GM12878 (cell line): Measurements from ENCODE around the gene BLCAP. TPM values are rescaled to one million over a fixed set of nuclear protein-coding genes. Genes with fewer than 3 reads are reported as not detected.

Experiments
- ATAC-seq: fragments of 200-7000 bp; cut with Tn5 transposase; 3 replicates; pipeline ENCODE4 v1.9.1; 2020; ENCODE audit warnings: mild to moderate bottlenecking, moderate library complexity
- BruUV-seq: library from RNA; stranded (reverse); fragments of 400-500 nt; replicated peaks from 2 replicates; lab custom pipeline; 2021; lab: Mats Ljungman, UMichigan
- CTCF ChIA-PET: fragments of 300-600 bp; sonication (Branson Sonifier 250); formaldehyde crosslinking; extraction: SDS; loops from one replicate; lab custom pipeline; 2021; ENCODE audit warnings: inconsistent platforms; lab: Yijun Ruan, JAX
- POLR2A ChIA-PET: fragments of 350-600 bp; formaldehyde crosslinking; extraction: SDS; loops from one replicate; lab custom pipeline; 2021; ENCODE audit warnings: inconsistent platforms; lab: Charles Lee
- RAD21 ChIA-PET: fragments of 300-600 bp; sonication (Branson Sonifier 250); formaldehyde crosslinking; loops from one replicate; lab custom pipeline; 2023; ENCODE audit warnings: antibody characterized with exemption; ENCODE audit not compliant: unreplicated experiment; lab: Charles Lee
- SMC1A ChIA-PET: fragments of 300-600 bp; sonication (Branson Sonifier 250); formaldehyde crosslinking; loops from one replicate; lab custom pipeline; 2023; ENCODE audit not compliant: unreplicated experiment, uncharacterized antibody; lab: Charles Lee
- DNase-seq: peaks from one replicate; pipeline ENCODE4 v3.0.0-alpha.2; 2011; ENCODE audit warnings: low read depth, low spot score
- FAIRE-seq: peaks from 3 replicates; lab custom pipeline; 2011; peaks lifted over from hg19 to GRCh38; lab: Jason Lieb, UNC
- H2AFZ ChIP-seq: 2 replicates; pipeline ENCODE4 v1.6.0; 2011; ENCODE audit warnings: low read depth, low read length, control low read depth; ENCODE audit not compliant: control insufficient read depth
- H3K27ac ChIP-seq: 2 replicates; pipeline ENCODE4 v1.5.1; 2011; ENCODE audit warnings: control low read depth; ENCODE audit not compliant: control insufficient read depth, insufficient read depth
- H3K27me3 ChIP-seq, 2 experiments: replicated peaks in 1 of 2; 2 replicates each; pipeline versions ENCODE4 v1.6.0 to v1.6.1; 2011; ENCODE audit warnings: low read length in 1 of 2; ENCODE audit not compliant: control insufficient read depth in 2 of 2, insufficient read depth in 2 of 2
- H3K36me3 ChIP-seq, 2 experiments: 2 replicates each; pipeline ENCODE4 v1.5.1; 2011; ENCODE audit warnings: low read length in 1 of 2; ENCODE audit not compliant: control insufficient read depth in 2 of 2, insufficient read depth in 2 of 2
- H3K4me1 ChIP-seq: 2 replicates; pipeline ENCODE4 v1.6.1; 2011; ENCODE audit warnings: mild to moderate bottlenecking, low read length, moderate library complexity, mixed read lengths; ENCODE audit not compliant: control insufficient read depth, insufficient read depth
- H3K4me2 ChIP-seq: 2 replicates; pipeline ENCODE4 v1.6.0; 2011; ENCODE audit warnings: control low read depth; ENCODE audit not compliant: control insufficient read depth, insufficient read depth
- H3K4me3 ChIP-seq: fragments of 200-600 bp; sonication (generic); 2 replicates; pipeline ENCODE4 v1.5.1; 2016
- H3K79me2 ChIP-seq: 2 replicates; pipeline ENCODE4 v1.6.0; 2011; ENCODE audit warnings: low read length; ENCODE audit not compliant: control insufficient read depth, insufficient read depth
- H3K9ac ChIP-seq: 2 replicates; pipeline ENCODE4 v1.8.0; 2011; ENCODE audit warnings: low read length, control low read depth, mixed read lengths; ENCODE audit not compliant: control insufficient read depth, insufficient read depth
- H3K9me3 ChIP-seq: replicated peaks from 3 replicates; pipeline ENCODE4 v1.5.1; 2011; ENCODE audit warnings: mild to moderate bottlenecking, low read length; ENCODE audit not compliant: control insufficient read depth, insufficient read depth
- H4K20me1 ChIP-seq: 2 replicates; pipeline ENCODE4 v1.6.0; 2011; ENCODE audit not compliant: control insufficient read depth, insufficient read depth
- ELK1 ChIP-seq: IDR thresholded peaks from 2 replicates; pipeline ENCODE4 v1.6.1; 2012; ENCODE audit warnings: low read depth, low read length, improper control_type of control experiment
- GABPA ChIP-seq: IDR thresholded peaks from 2 replicates; pipeline ENCODE4 v1.6.1; 2014; ENCODE audit warnings: antibody characterized with exemption, low read depth, mild to moderate bottlenecking, inconsistent platforms
- IKZF2 ChIP-seq, 2 experiments: fragments of 450-650 bp; IDR thresholded peaks; 2 replicates each; pipeline ENCODE4 v1.6.1; 2017; ENCODE audit warnings: mild to moderate bottlenecking in 2 of 2, moderate library complexity in 2 of 2
- TAF1 ChIP-seq: IDR thresholded peaks from 2 replicates; pipeline ENCODE4 v1.6.1; 2011; ENCODE audit warnings: mild to moderate bottlenecking, low read depth, low read length, borderline replicate concordance
- ZNF24 ChIP-seq: fragments of 450-650 bp; IDR thresholded peaks from 2 replicates; pipeline ENCODE4 v1.6.1; 2017; ENCODE audit warnings: antibody characterized with exemption, mild to moderate bottlenecking
- WGBS: methylation state at CpG from one replicate; pipeline ENCODE4 v1.1.6; 2016; ENCODE audit warnings: low lambda C conversion rate; ENCODE audit not compliant: insufficient replicate concordance, insufficient coverage; ENCODE audit errors: missing lambda C conversion rate; 5-methylcytosine and 5-hydroxymethylcytosine counted together
- in situ Hi-C: fragments of 300-500 bp; cut with MboI; formaldehyde crosslinking; loops from 9 replicates; pipeline ENCODE4 v1.14.3; 2018; ENCODE audit warnings: mixed read lengths
- intact Hi-C: fragments of 100-400 bp; cut with micrococcal nuclease; formaldehyde crosslinking; loops from one replicate; pipeline ENCODE4 v1.14.2; 2022; ENCODE audit not compliant: unreplicated experiment
- polyA plus RNA-seq, 11 experiments: library from polyadenylated mRNA; depleted of rRNA in 4 of 11; unstranded in 6 of 11; stranded (reverse) in 5 of 11; fragments of >200 nt; fragmentation: Nextera tagmentation in 4 of 11; fragmentation: Illumina TruSeq in 1 of 11; extraction: Ambion mirVana in 4 of 11; extraction: Trizol in 1 of 11; gene quantifications; 1 replicate in 1 of 11; 2 replicates in 10 of 11; pipeline versions ENCODE4 v1.2.1 to v1.2.3, GENCODE V29; 2011 to 2016; ENCODE audit warnings: inconsistent platforms in 2 of 11, missing spikeins in 2 of 11, low read depth in 1 of 11
- total RNA-seq, 4 experiments: library from RNA; depleted of rRNA in 3 of 4; stranded (reverse); fragments of >200 nt in 3 of 4; fragmentation: Illumina TruSeq in 1 of 4; extraction: Trizol in 1 of 4; gene quantifications; 2 replicates each; pipeline versions ENCODE4 v1.2.1 to v1.2.3, GENCODE V29; 2013 to 2021

The BLCAP gene
- total and polyA plus RNA-seq, 10 of the 15 experiments (the other 5 are each of a cell fraction or from before 2014, with no cell fraction given): 24.6 to 62.3 (median 47.3) TPM

GRCh38 chr20:37562695-37563480 lies 35.2 kb upstream of the BLCAP start (continued):
- TF ChIP-seq ELK1 (no peak), ZNF24 (no peak)

GRCh38 chr20:37560629-37561028 lies 33.0 kb upstream of the BLCAP start:
- intact Hi-C loops: loop anchor here (5.0 to 10.0 kb wide), 5 partner anchors 194 to 662 kb away; partner anchors contain the start of gene TGM2
- H2AFZ ChIP-seq: no peak overlapping the region
- H3K4me1 ChIP-seq: no peaks in the 10 kb centered on the region
- in situ Hi-C loops: loop anchor here (10.0 kb wide), 1 partner anchor 664 kb away; no protein-coding TSS in a partner anchor
- TF ChIP-seq ELK1: no peak
- TF ChIP-seq GABPA: no peak
- no peak for TF ChIP-seq IKZF2 (IDR thresholded peaks at IDR 0.05)
- no peak for TF ChIP-seq TAF1
- TF ChIP-seq, all 136 proteins: peak for 0
- ChIA-PET RAD21 (no interaction called here), SMC1A (no interaction called here), CTCF (no interaction called here), POLR2A (no interaction called here)
- H3K4me3 ChIP-seq: no peak overlapping the region
- ATAC-seq: no peak
- WGBS: 83% methylated on average over 4 of the region's 4 CpGs
- no peaks in the 10 kb centered on the region for H3K79me2 ChIP-seq
- H4K20me1 ChIP-seq: no peaks in the 10 kb centered on the region
- H3K27ac ChIP-seq: no peak overlapping the region
- peaks cover 0 to 12% of the 10 kb centered on the region in 2 experiments; a peak in 3 of 4 replicates for H3K27me3 ChIP-seq
- H3K9me3 ChIP-seq: no peaks in the 10 kb centered on the region
- no peak overlapping the region for H3K9ac ChIP-seq
- DNase-seq: no peak
- FAIRE-seq: no peak
- no peaks in the 10 kb centered on the region for H3K36me3 ChIP-seq
- no peak overlapping the region for H3K4me2 ChIP-seq
- no TSS peak for BruUV-seq
